HL-60/S4 (cell line): ENCODE measurements around the gene JAZF1.

Experiments
- in situ Hi-C: fragments of 300-500 bp; cut with MboI; formaldehyde crosslinking; loops from 2 replicates; pipeline ENCODE4 v1.14.3; 2022; ENCODE audit warnings: low sequenced_read_pairs

The JAZF1 gene

DNA sequence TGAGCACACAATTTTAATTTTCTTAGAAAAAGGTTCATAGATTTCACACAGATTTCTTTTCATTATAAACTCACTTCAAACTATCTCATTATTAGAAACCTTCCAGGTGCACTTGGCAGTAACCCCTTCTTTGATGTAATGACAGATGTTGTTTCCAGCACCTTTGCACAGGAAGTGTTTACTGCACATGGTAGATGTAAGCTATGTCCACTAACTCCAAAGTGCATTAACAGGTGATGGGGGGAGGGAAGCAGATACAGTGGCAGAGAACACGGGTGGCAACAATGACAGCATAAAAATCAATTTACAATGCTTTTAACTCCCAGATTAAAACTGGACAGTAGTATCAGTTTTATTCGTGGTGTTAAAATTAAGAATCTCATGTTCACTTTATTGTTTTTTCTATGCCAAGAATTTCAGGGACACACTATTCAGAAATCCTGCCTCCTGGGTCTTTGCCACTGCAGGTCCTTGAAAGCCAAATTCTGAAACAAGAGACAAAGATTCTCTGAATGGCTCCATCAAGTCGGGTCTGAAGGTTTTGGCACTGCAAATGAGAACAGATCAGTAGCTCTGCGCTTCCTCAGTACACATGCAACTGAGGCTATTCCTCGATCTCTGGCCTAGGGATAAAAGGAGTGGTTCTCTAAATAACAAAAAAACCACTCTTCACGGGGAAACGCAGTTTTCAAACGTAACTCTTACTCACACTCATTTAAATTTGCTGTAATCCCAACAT is 187.7 kb downstream of the JAZF1 start:
- in situ Hi-C loops: no loop called here

- in situ Hi-C loops: no loop called here
Observed at GRCh38 chr7:27992097-27992496, 188.5 kb downstream of the JAZF1 start.

GRCh38 chr7:27991006-27991528 is 189.5 kb downstream of the JAZF1 start:
- in situ Hi-C loops: no loop called here

- in situ Hi-C loops: no loop called here
Observed at GRCh38 chr7:27976531-27976930, 204.1 kb downstream of the JAZF1 start.

DNA sequence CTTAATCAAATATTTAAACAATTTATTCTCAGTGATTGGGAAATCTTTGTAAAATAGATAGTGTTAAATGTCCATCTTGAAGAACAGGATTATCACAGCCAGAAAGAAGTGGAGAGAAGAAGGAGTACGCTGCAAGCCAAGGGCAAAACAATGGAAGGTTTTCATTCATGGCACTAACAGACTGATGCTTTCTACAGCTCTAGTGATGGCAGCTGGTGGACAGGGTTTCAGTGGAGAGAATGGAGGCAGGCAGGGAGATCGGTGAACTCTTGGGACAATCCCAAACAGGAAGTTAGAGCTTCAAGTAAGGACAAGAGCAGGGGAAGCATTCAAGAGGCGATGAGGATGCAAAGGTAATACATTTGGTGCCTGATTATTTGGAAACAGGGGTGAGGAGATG is 207.0 kb downstream of the JAZF1 start:
- in situ Hi-C loops: no loop called here

DNA sequence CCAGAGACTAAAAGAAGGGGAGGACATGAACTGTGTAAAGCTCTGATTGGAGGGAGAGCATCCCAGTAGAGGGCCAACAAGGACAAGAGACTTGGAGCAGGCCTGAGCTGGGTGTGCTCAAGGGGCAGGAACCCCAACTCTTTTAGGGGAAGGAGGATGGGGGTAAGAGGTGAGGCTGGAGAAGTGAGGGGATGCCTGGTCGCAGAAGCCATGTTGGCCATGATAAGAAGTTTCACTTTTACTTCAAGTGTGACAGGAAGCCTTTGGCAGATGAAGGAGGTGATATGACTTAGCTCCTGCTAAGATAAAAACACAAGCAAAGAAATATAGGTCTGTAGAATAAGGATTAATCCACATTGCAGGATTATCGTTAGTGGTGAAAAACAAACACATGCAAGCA is 208.3 kb downstream of the JAZF1 start:
- in situ Hi-C loops: no loop called here

DNA sequence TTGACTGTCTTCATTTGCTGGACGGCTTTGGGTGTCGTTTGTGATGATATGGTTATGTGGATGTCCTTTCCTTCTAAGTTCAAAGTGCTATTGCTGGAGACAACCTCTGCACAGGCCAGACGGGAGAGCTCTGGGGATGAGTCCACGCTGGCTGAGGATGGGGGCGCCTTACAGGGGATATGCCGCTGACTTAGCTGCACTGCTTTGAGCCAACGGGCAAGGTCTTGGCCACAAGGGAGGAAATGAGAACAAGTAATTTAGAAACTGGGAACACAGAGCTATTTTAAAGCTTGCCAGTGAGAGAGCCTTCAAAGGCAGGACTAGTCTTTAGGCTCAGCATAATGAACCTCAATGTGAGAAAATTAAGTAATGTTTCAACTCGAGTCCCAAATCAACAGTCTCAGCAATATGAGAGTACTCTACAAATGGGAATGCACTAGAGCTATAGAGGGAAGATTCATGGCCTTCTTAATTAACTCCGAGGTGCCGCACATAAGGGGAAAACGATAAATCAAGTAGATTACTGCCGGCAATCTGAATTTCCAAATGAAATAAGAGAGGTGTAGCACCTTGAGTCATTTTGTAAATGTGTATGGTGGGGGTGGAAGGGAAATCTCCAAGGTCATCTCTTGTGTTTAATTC is 209.3 kb downstream of the JAZF1 start:
- in situ Hi-C loops: no loop called here

GRCh38 chr7:27970350-27970749 is 210.2 kb downstream of the JAZF1 start:
- in situ Hi-C loops: no loop called here

- in situ Hi-C loops: no loop called here
Observed at GRCh38 chr7:27969346-27969745, 211.2 kb downstream of the JAZF1 start.

GRCh38 chr7:27967639-27968038 is 213.0 kb downstream of the JAZF1 start:
- in situ Hi-C loops: no loop called here

DNA sequence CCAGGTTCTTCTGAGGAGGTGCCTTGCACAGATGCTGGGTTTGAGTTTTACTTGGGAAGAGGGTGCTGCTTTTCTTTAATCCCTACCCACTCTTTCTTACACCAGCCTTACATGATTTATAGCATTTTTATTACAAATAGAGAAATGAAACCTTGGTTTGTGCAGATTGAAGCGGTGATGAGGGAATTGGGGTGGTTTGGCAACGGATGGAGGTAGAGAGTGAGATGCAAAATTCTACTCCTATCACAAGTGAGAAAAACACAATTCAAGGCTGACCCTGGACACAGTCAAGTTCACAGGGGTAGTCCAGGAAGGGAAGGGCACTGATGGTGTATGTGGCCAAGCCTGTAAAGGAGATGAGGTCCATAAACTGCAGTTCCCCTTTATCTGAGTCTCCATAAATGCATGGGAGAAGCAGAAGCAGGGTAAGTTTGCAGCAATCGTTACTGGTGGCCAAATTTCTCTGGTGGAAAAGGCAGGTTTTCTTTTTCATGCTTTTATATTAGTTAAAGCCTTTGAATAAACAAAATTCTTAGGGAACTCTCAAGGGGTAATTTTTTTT is 214.3 kb downstream of the JAZF1 start:
- in situ Hi-C loops: no loop called here

DNA sequence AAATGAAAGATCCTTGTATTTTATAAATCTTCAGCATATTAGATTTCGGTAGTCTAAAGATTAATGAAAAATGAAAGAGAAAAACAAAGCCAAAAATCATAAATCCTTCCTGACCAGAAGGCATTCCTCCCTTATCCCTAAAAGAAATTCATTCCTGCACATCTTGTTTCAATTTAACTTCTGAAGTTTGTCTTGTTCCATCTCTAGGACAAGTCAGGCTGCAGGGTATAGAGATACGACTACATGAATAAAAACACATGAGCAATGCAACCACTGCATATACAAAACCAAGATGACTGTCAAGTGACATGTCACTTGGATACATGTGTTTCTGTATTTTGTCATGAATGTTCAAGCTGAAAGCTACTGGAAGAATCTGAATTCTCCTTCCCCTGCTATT is 214.9 kb downstream of the JAZF1 start:
- in situ Hi-C loops: no loop called here

GRCh38 chr7:27964820-27965219 is 215.8 kb downstream of the JAZF1 start:
- in situ Hi-C loops: no loop called here

DNA sequence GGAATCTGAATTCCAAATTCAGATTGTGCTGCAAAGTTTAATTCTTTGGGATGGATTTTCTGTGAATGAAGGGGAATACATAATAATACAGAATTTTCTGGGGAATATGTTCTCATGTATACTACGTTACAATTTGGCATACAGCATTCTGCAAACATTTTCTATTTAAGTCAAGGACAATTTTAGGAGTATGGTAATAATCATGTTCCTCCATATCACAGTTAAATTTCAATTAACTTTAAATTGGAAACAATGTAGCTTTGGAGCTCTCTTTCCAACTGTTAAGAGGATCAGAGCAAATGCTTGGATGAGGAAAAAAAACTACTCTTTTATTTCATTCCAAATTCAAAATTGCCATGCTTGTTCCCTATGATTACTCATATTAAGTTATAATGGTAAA is 217.5 kb downstream of the JAZF1 start:
- in situ Hi-C loops: no loop called here

GRCh38 chr7:27962273-27962672 is 218.3 kb downstream of the JAZF1 start:
- in situ Hi-C loops: no loop called here

- in situ Hi-C loops: no loop called here
Observed at GRCh38 chr7:27961255-27961654, 219.3 kb downstream of the JAZF1 start.

- in situ Hi-C loops: no loop called here
Observed at GRCh38 chr7:27960415-27960814, 220.2 kb downstream of the JAZF1 start.

DNA sequence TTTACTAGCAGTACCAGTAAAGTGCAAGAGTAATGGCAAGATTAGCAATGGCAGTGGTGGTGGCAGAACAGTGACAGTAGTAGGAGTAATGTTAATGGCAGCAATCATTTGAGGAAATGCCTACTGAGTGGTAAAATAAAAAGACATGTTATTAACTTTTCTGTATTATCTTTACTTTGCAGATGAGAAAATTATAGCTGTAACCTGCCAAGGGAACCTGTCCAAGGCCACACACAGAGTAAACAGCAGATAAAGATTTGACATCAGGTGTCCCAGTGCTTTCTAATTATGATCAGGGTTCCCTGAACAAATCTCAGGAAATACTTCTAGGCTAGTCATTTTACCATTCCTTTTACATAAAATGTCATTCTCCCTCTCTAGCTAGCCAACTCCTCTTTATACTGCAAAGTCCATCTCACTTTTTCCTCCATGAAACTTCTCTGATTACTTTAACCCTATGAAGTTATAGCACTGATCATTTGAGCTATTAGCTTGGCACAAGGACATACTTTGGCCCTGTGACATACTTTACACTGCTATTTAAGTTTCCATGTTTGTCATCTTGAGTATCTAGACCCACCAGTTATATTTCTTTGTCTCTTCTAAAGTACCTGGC is 221.6 kb downstream of the JAZF1 start:
- in situ Hi-C loops: no loop called here

DNA sequence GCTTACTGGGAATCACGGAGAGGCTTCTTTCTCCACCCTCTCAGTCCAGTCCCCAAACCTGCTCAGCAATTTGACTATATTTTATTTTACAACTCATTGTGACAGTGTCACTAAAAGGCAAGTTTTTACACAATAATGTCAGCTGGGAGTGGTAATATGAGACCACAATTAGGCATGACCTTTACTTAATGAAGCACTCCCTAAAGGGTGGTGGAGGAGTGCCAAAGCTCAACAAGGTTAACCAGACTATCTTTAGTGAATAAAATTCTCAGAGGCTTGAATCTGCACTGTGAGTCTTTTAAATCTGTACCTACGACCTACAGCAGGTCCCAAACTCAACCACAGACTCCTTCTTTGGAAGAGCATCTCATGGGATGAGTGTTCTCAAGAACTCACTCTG is 225.0 kb downstream of the JAZF1 start:
- in situ Hi-C loops: no loop called here

GRCh38 chr7:27955011-27955410 is 225.6 kb downstream of the JAZF1 start:
- in situ Hi-C loops: no loop called here

GRCh38 chr7:27953777-27954176 is 226.8 kb downstream of the JAZF1 start:
- in situ Hi-C loops: no loop called here

DNA sequence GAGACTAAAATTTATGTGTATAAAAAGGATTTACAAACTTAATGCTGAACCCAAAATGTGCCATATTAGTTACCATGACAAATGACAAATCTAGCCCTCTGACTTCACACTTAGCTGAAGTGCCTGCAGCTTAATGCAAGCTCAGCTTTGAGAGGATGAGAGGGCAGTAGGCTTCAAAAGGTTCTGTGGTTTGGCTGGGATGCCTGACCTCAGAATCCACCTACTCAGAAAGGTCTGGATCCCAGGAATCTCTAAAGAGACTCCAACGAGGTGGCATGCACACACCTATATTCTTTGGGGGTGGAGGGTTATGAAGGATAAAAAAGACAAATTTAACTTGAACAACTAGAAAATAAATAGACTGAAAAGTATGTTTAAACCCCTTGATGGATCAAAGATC is 227.2 kb downstream of the JAZF1 start:
- in situ Hi-C loops: no loop called here
